OCI-LY7 (cell line): ENCODE measurements around the gene SMYD3. TPM values are rescaled to one million over a fixed set of nuclear protein-coding genes. Genes with fewer than 3 reads are reported as not detected.

Experiments used
- BruUV-seq: library from RNA; stranded (reverse); fragments of 400-500 nt; replicated peaks from 2 replicates; lab custom pipeline; 2021; lab: Mats Ljungman, UMichigan
- CTCF ChIA-PET: fragments of 300-600 bp; sonication (Branson Sonifier 250); formaldehyde crosslinking; loops from one replicate; lab custom pipeline; 2022; ENCODE audit warnings: antibody characterized with exemption; ENCODE audit not compliant: unreplicated experiment; lab: Charles Lee
- POLR2A ChIA-PET: fragments of 300-600 bp; sonication (Branson Sonifier 250); formaldehyde crosslinking; loops from one replicate; lab custom pipeline; 2022; ENCODE audit warnings: antibody characterized with exemption; lab: Charles Lee
- DNase-seq: peaks from one replicate; pipeline ENCODE4 v3.0.0-alpha.2; 2015; ENCODE audit warnings: low spot score
- H2AFZ ChIP-seq: fragments of 200-600 bp; sonication (generic), shearing (Covaris generic); 2 replicates; pipeline ENCODE4 v1.6.1; 2014; ENCODE audit warnings: mild to moderate bottlenecking, antibody characterized with exemption, low read length, moderate library complexity
- H3K27ac ChIP-seq: fragments of 200-600 bp; sonication (generic); 2 replicates; pipeline ENCODE4 v1.5.1; 2014; ENCODE audit warnings: mixed run types, low read depth, mild to moderate bottlenecking, moderate library complexity, low read length, inconsistent platforms; ENCODE audit not compliant: poor library complexity, severe bottlenecking
- H3K36me3 ChIP-seq: fragments of 200-600 bp; sonication (generic); 2 replicates; pipeline ENCODE4 v1.6.1; 2014; ENCODE audit warnings: mild to moderate bottlenecking, antibody characterized with exemption, low read length, moderate library complexity, mixed read lengths; ENCODE audit not compliant: insufficient read depth
- H3K4me1 ChIP-seq: fragments of 200-600 bp; sonication (generic); 2 replicates; pipeline ENCODE4 v1.5.1; 2014; ENCODE audit warnings: mild to moderate bottlenecking, low read length; ENCODE audit not compliant: insufficient read depth, poor library complexity, severe bottlenecking
- H3K4me2 ChIP-seq: fragments of 200-600 bp; sonication (generic); 2 replicates; pipeline ENCODE4 v1.6.1; 2014; ENCODE audit warnings: mild to moderate bottlenecking, low read length
- H3K4me3 ChIP-seq: fragments of 200-600 bp; sonication (generic); 2 replicates; pipeline ENCODE4 v1.5.1; 2014; ENCODE audit warnings: mild to moderate bottlenecking, low read depth, low read length; ENCODE audit not compliant: poor library complexity, severe bottlenecking
- H3K79me2 ChIP-seq: fragments of 200-600 bp; sonication (generic); 2 replicates; pipeline ENCODE4 v1.6.1; 2016; ENCODE audit warnings: low read depth, mild to moderate bottlenecking, low read length, moderate library complexity, mixed read lengths; ENCODE audit not compliant: insufficient read depth
- H3K9me2 ChIP-seq: fragments of 200-600 bp; sonication (generic); 2 replicates; pipeline ENCODE4 v1.6.1; 2016; ENCODE audit warnings: mild to moderate bottlenecking, low read length, mixed read lengths; ENCODE audit not compliant: insufficient read depth
- H3K9me3 ChIP-seq: fragments of 200-600 bp; sonication (generic); 2 replicates; pipeline ENCODE4 v1.6.1; 2014; ENCODE audit warnings: mild to moderate bottlenecking, mixed run types, low read length, mixed read lengths
- H4K20me1 ChIP-seq: fragments of 200-600 bp; sonication (generic); 2 replicates; pipeline ENCODE4 v1.6.1; 2014; ENCODE audit warnings: mild to moderate bottlenecking, antibody characterized with exemption, low read length, moderate library complexity, mixed read lengths; ENCODE audit not compliant: insufficient read depth
- EZH2phosphoT487 ChIP-seq: fragments of 200-600 bp; sonication (generic); IDR thresholded peaks from 2 replicates; pipeline ENCODE4 v1.6.1; 2018; ENCODE audit warnings: low read depth, borderline replicate concordance, mild to moderate bottlenecking, mixed run types, antibody characterized with exemption, low read length, moderate library complexity, mixed read lengths
- intact Hi-C: fragments of 100-400 bp; cut with micrococcal nuclease; formaldehyde crosslinking; loops from one replicate; pipeline ENCODE4 v1.10.0; 2022; ENCODE audit not compliant: unreplicated experiment
- total RNA-seq, 2 experiments: library from RNA; depleted of rRNA in 1 of 2; stranded (reverse); fragments of >200 nt in 1 of 2; shearing (Covaris generic) in 1 of 2; gene quantifications; 2 replicates each; pipeline ENCODE4 v1.2.3, GENCODE V29; 2014 to 2022
- TF ChIP-seq, protein P1 (sequence below): fragments of 200-600 bp; sonication (generic); conservative IDR thresholded peaks from 2 replicates; pipeline ENCODE4 v1.5.1; 2014; ENCODE audit warnings: mild to moderate bottlenecking, antibody characterized with exemption, low read length, moderate library complexity, mixed read lengths

Gene SMYD3
- total RNA-seq, 2 experiments from 2014 or later = 28.9 to 34.5 TPM

DNA sequence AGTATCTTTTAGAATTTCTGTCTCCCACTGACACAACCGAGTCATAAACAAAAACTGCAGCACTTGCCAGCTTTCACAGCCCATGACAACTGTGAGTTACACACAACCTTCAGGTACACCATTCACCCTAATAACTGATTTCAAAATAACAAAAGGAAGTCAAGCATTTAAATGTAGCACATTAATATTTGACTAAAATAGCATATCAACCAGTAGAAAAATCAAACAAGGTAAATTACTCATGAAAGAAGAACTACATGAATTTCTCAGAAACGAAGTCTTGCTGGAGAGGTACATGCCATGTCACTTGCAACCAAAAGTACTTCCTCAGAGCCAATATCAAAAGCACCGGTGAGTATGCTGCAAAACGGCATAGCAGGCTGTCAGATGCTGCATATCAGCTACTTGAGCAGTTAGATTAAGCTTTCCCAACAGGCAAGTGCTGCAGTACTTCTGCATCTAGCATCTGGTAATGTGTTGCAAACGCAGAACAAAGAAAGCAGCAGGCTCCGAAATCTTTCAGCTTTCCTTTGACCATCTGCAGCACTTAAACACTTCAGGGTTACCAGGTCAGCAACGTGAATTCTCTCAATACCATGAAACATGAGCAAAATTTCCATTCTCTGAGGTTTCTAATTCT, 223.2 kb downstream of the SMYD3 start:
- Histone ChIP-seq H2AFZ (no peak overlapping the region), H3K36me3 (no peaks in the 10 kb centered on the region), H3K9me3 (no peaks in the 10 kb centered on the region), H3K79me2 (no peaks in the 10 kb centered on the region), H3K4me3 (no peak overlapping the region), H4K20me1 (no peaks in the 10 kb centered on the region), H3K4me1 (no peaks in the 10 kb centered on the region), H3K27ac (no peak overlapping the region), H3K4me2 (no peak overlapping the region), H3K9me2 (no peaks in the 10 kb centered on the region)
- TF ChIP-seq, protein P1, sequence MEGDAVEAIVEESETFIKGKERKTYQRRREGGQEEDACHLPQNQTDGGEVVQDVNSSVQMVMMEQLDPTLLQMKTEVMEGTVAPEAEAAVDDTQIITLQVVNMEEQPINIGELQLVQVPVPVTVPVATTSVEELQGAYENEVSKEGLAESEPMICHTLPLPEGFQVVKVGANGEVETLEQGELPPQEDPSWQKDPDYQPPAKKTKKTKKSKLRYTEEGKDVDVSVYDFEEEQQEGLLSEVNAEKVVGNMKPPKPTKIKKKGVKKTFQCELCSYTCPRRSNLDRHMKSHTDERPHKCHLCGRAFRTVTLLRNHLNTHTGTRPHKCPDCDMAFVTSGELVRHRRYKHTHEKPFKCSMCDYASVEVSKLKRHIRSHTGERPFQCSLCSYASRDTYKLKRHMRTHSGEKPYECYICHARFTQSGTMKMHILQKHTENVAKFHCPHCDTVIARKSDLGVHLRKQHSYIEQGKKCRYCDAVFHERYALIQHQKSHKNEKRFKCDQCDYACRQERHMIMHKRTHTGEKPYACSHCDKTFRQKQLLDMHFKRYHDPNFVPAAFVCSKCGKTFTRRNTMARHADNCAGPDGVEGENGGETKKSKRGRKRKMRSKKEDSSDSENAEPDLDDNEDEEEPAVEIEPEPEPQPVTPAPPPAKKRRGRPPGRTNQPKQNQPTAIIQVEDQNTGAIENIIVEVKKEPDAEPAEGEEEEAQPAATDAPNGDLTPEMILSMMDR = no peak
- TF ChIP-seq EZH2phosphoT487 = no peak
- BruUV-seq = no TSS peak
- POLR2A ChIA-PET = interaction anchor here (1.5 kb wide), 1 partner anchor 14 kb away, joined by 4 read pairs; no protein-coding TSS in a partner anchor
- intact Hi-C loops = no loop called here
- CTCF ChIA-PET = no interaction called here
- no peak for DNase-seq

DNA sequence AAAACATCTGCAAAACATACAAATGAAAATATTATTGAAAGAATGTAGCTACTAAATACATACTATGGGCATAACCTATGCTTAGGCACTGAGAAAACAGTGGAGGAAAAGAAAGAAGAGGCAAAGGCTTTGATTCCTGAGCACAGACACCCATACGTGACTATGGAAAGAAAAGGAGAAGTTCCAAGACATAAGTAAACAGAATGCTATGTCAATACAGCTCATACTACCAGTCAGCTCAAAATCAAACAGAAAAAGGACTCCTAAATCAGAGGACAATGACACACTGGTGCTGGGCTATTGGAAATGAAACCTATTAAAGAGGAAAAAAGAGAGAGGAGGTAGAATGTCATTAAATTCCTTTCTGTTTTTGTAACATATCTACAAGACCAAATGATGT, 225.4 kb downstream of the SMYD3 start:
- Histone ChIP-seq H4K20me1 (no peaks in the 10 kb centered on the region), H3K4me3 (no peak overlapping the region), H3K36me3 (no peaks in the 10 kb centered on the region), H3K9me2 (no peaks in the 10 kb centered on the region), H2AFZ (no peak overlapping the region), H3K4me1 (no peaks in the 10 kb centered on the region), H3K79me2 (no peaks in the 10 kb centered on the region), H3K9me3 (no peaks in the 10 kb centered on the region), H3K4me2 (no peak overlapping the region), H3K27ac (no peak overlapping the region)
- CTCF ChIA-PET = no interaction called here
- intact Hi-C loops = no loop called here
- POLR2A ChIA-PET = interaction anchor here (0.6 kb wide), 1 partner anchor 152 kb away, joined by 3 read pairs; no protein-coding TSS in a partner anchor
- no peak for TF ChIP-seq EZH2phosphoT487
- DNase-seq = no peak
- BruUV-seq = no TSS peak

DNA sequence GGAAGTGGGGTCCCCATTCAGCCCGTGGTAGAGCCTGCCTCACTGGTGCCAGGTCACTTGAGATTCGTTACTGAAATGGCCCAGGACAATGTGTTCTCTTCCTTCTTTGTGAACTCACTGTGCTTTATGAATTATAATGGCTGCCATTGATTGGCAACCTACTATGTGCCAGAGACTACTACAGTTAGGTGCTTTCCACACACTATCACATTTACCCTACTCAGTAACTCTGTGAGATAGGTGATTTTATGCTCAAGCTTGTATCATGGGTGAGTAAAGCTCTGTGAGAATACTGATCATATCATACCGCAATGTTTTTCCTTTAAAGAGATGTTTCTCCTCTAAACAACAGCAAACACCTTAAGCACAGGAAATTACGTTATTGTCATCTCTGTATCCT, 225.9 kb downstream of the SMYD3 start:
- no peak overlapping the region for H3K4me2 ChIP-seq
- no peak for DNase-seq

More for the DNA sequence above, 225.9 kb downstream of the SMYD3 start:
- H3K27ac ChIP-seq = no peak overlapping the region
- no peak overlapping the region for H2AFZ ChIP-seq
- H3K79me2 ChIP-seq = no peaks in the 10 kb centered on the region
- BruUV-seq = no TSS peak
- H3K9me2 ChIP-seq = no peaks in the 10 kb centered on the region
- H3K4me3 ChIP-seq = no peak overlapping the region
- ChIA-PET CTCF (no interaction called here), POLR2A (interaction anchor here (0.6 to 1.3 kb wide), 2 partner anchors 17 to 152 kb away, joined by 3 read pairs; no protein-coding TSS in a partner anchor)
- H3K36me3 ChIP-seq = no peaks in the 10 kb centered on the region
- intact Hi-C loops = no loop called here
- H4K20me1 ChIP-seq = no peaks in the 10 kb centered on the region
- H3K9me3 ChIP-seq = no peaks in the 10 kb centered on the region
- TF ChIP-seq, protein P1 = no peak
- TF ChIP-seq EZH2phosphoT487 = no peak
- no peaks in the 10 kb centered on the region for H3K4me1 ChIP-seq
